Fibroblast of lung (primary cell): Measurements from ENCODE around the gene SGSM2. TPM values are rescaled to one million over a fixed set of nuclear protein-coding genes. Genes with fewer than 3 reads are reported as not detected.

ENCODE experiments used
- DNase-seq, 2 donors: peaks; one replicate each; pipeline versions ENCODE4 v3.0.0 to v3.0.0-alpha.2; 2010; ENCODE audit warnings: low read depth in 2 of 2
- H2AFZ ChIP-seq: 2 replicates; pipeline ENCODE4 v1.5.1; 2012; ENCODE audit warnings: low read length, control low read depth, inconsistent platforms
- H3K27ac ChIP-seq: 2 replicates; pipeline ENCODE4 v1.5.1; 2011; ENCODE audit warnings: low read length, control low read depth; ENCODE audit not compliant: insufficient read depth
- H3K27me3 ChIP-seq: 2 replicates; pipeline ENCODE4 v1.5.1; 2011; ENCODE audit warnings: mild to moderate bottlenecking, low read length; ENCODE audit not compliant: control insufficient read depth, insufficient read depth
- H3K36me3 ChIP-seq: 2 replicates; pipeline ENCODE4 v1.5.1; 2011; ENCODE audit warnings: low read length; ENCODE audit not compliant: control insufficient read depth, insufficient read depth
- H3K4me1 ChIP-seq: 2 replicates; pipeline ENCODE4 v1.5.1; 2011; ENCODE audit warnings: low read length; ENCODE audit not compliant: control insufficient read depth, insufficient read depth; ENCODE audit errors: extremely low read depth
- H3K4me2 ChIP-seq: 2 replicates; pipeline ENCODE4 v1.5.1; 2011; ENCODE audit warnings: low read length, control low read depth; ENCODE audit not compliant: insufficient read depth; ENCODE audit errors: extremely low read depth
- H3K4me3 ChIP-seq, 4 experiments: fragments of 200-600 bp in 1 of 4; sonication (generic) in 1 of 4; replicated peaks in 1 of 4; 2 replicates each; pipeline ENCODE4 v1.5.1; 2011 to 2016; ENCODE audit warnings: low read length in 4 of 4, low read depth in 3 of 4, mild to moderate bottlenecking in 3 of 4, control low read depth in 2 of 4, inconsistent platforms in 1 of 4, mixed read lengths in 1 of 4; ENCODE audit not compliant: insufficient read depth in 1 of 4; ENCODE audit errors: control extremely low read depth in 1 of 4
- H3K79me2 ChIP-seq: 2 replicates; pipeline ENCODE4 v1.5.1; 2012; ENCODE audit warnings: mild to moderate bottlenecking, low read length, inconsistent platforms; ENCODE audit not compliant: control insufficient read depth, insufficient read depth
- H3K9ac ChIP-seq: 2 replicates; pipeline ENCODE4 v1.5.1; 2011; ENCODE audit warnings: mild to moderate bottlenecking, low read length, control low read depth; ENCODE audit not compliant: insufficient read depth
- H3K9me3 ChIP-seq: 2 replicates; pipeline ENCODE4 v1.5.1; 2012; ENCODE audit warnings: low read depth, low read length; ENCODE audit not compliant: control insufficient read depth, insufficient read depth
- H4K20me1 ChIP-seq: 2 replicates; pipeline ENCODE4 v1.5.1; 2011; ENCODE audit warnings: low read length; ENCODE audit not compliant: control insufficient read depth, insufficient read depth; ENCODE audit errors: extremely low read depth
- CTCF ChIP-seq, 2 donors: IDR thresholded peaks in 1 of 2; conservative IDR thresholded peaks in 1 of 2; 1 replicate in 1 of 2; 2 replicates in 1 of 2; pipeline ENCODE4 v1.5.1; 2011 to 2012; ENCODE audit warnings: low read length in 2 of 2, control low read depth in 1 of 2, inconsistent platforms in 1 of 2, low read depth in 1 of 2, mild to moderate bottlenecking in 1 of 2
- EZH2 ChIP-seq: IDR thresholded peaks from 2 replicates; pipeline ENCODE4 v1.5.1; 2012; ENCODE audit warnings: low read length, control low read depth, mild to moderate bottlenecking; ENCODE audit errors: missing control alignments
- polyA plus RNA-seq, 2 donors: library from polyadenylated mRNA; depleted of rRNA in 1 of 2; stranded (reverse) in 1 of 2; unstranded in 1 of 2; fragments of >200 nt; gene quantifications; 2 replicates each; pipeline ENCODE4 v1.2.1, GENCODE V29; 2011 to 2012; ENCODE audit warnings: missing spikeins in 1 of 2
- total RNA-seq: library from RNA; depleted of rRNA; stranded (reverse); fragments of >200 nt; gene quantifications from 2 replicates; pipeline ENCODE4 v1.2.1, GENCODE V29; 2014

The SGSM2 gene
- total and polyA plus RNA-seq, 2 donors (not counting 1 experiment from before 2014, with no cell fraction given): 23.4 to 31.5 TPM

- peaks cover 49% of the 10 kb centered on the region for H3K4me1 ChIP-seq
- DNase-seq: peak; percentile 73 to 82
- peaks cover 44% of the 10 kb centered on the region for H3K79me2 ChIP-seq
- H3K4me3 ChIP-seq: peak overlapping the region; percentile 77 to 100 (median 82)
- H3K27me3 ChIP-seq: no peaks in the 10 kb centered on the region
- H3K4me2 ChIP-seq: peak overlapping the region; percentile 100
- TF ChIP-seq EZH2: no peak
- H3K9me3 ChIP-seq: no peaks in the 10 kb centered on the region
- no peaks in the 10 kb centered on the region for H4K20me1 ChIP-seq
- H3K27ac ChIP-seq: peak overlapping the region; percentile 100
- H3K36me3 ChIP-seq: peaks cover 3% of the 10 kb centered on the region
- H3K9ac ChIP-seq: peak overlapping the region; percentile 100
- H2AFZ ChIP-seq: no peak overlapping the region
These were observed 61.6 kb downstream of the SGSM2 start for GRCh38 chr17:2398655-2399571.

GRCh38 chr17:2399572-2400473, 62.5 kb downstream of the SGSM2 start:
- Histone ChIP-seq H3K27ac (peak overlapping the region; percentile 100), H3K9me3 (no peaks in the 10 kb centered on the region), H3K9ac (peak overlapping the region; percentile 100), H2AFZ (no peak overlapping the region), H4K20me1 (no peaks in the 10 kb centered on the region), H3K27me3 (no peaks in the 10 kb centered on the region), H3K4me2 (peak overlapping the region; percentile 100), H3K4me3 (peak overlapping the region; percentile 87 to 100 (median 94)), H3K36me3 (peaks cover 3% of the 10 kb centered on the region), H3K79me2 (peaks cover 38% of the 10 kb centered on the region), H3K4me1 (peaks cover 45% of the 10 kb centered on the region)
- no peak for TF ChIP-seq EZH2
- TF ChIP-seq CTCF (conservative IDR thresholded peaks at IDR 0.05 in 1 of 2, IDR thresholded peaks at IDR 0.05 in 1 of 2; ENCODE audit: low read depth in 1 of 2, low read length in 2 of 2): no peak
- DNase-seq: peak; percentile 92 to 96

DNA sequence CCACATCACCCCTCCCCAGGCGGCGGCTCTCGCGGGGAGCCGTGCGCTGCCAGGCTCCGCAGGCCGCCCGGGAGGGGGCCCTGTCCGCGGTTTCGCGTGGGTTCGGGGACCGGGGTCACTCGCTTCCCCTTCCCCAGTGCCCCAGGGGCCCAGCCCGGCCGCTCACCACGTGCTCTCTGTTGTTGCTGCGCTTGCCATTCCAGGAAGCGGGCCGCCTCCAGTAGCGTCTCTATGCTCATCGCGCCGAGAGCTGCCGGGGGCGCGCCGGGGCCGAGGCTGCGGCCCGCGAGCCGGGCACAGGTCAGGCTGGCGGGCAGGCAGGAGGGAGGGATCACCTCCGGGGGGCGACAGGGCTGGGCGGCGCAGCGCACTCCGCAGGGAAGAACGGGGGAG, 63.2 kb downstream of the SGSM2 start:
- Histone ChIP-seq H3K4me1 (peaks cover 46% of the 10 kb centered on the region), H3K9me3 (no peaks in the 10 kb centered on the region), H3K4me2 (peak overlapping the region; percentile 80), H3K4me3 (peak overlapping the region; percentile 87 to 100 (median 94)), H3K36me3 (peaks cover 3% of the 10 kb centered on the region), H4K20me1 (no peaks in the 10 kb centered on the region), H3K79me2 (peaks cover 32% of the 10 kb centered on the region), H3K27ac (peak overlapping the region; percentile 100), H3K27me3 (no peaks in the 10 kb centered on the region), H2AFZ (no peak overlapping the region), H3K9ac (peak overlapping the region; percentile 100)
- peak in 1 of 2 donors; percentile 47 for DNase-seq
- no peak for TF ChIP-seq CTCF (conservative IDR thresholded peaks at IDR 0.05 in 1 of 2, IDR thresholded peaks at IDR 0.05 in 1 of 2; ENCODE audit: low read depth in 1 of 2, low read length in 2 of 2)
- TF ChIP-seq EZH2: no peak
